ENCODE results near the gene NINL. TPM values are rescaled to one million over a fixed set of nuclear protein-coding genes. Genes with fewer than 3 reads are reported as not detected.

NINL gene
- total RNA-seq, 1 donor from 2014 or later: 86.8 TPM

DNA sequence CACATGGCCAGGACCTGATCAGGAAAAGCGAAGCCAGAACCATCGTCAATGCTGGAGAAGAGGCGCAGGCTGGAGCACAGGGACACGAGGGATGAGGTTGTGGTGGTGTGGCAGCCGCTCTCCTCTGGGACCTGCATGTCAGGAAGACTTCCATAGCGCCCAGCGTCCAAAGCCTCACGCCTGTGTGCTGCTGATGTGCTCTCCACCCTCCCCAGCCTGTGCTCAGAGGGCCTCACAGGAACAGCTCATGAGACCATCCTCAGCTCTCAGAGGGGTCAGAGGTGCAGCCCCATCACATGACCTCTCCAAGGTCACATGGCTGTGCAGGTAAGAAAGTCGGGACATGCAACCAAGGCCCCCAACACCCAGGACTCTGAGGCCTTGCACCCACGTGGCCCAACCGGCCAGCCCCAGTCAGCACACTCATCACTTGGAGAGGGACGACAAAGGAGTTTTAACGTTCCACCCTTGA is 84.4 kb downstream of the NINL start:
- H3K4me1 Mint-ChIP-seq (ENCODE audit: low read depth, unreplicated experiment): peaks cover 11% of the 10 kb centered on the region
- DNase-seq: no peak
- H3K27me3 Mint-ChIP-seq (ENCODE audit: unreplicated experiment): peaks cover 13% of the 10 kb centered on the region
- H3K4me3 Mint-ChIP-seq (ENCODE audit: unreplicated experiment): no peak overlapping the region
- no peak overlapping the region for H3K27ac Mint-ChIP-seq (ENCODE audit: unreplicated experiment)
- TF ChIP-seq, protein P1, sequence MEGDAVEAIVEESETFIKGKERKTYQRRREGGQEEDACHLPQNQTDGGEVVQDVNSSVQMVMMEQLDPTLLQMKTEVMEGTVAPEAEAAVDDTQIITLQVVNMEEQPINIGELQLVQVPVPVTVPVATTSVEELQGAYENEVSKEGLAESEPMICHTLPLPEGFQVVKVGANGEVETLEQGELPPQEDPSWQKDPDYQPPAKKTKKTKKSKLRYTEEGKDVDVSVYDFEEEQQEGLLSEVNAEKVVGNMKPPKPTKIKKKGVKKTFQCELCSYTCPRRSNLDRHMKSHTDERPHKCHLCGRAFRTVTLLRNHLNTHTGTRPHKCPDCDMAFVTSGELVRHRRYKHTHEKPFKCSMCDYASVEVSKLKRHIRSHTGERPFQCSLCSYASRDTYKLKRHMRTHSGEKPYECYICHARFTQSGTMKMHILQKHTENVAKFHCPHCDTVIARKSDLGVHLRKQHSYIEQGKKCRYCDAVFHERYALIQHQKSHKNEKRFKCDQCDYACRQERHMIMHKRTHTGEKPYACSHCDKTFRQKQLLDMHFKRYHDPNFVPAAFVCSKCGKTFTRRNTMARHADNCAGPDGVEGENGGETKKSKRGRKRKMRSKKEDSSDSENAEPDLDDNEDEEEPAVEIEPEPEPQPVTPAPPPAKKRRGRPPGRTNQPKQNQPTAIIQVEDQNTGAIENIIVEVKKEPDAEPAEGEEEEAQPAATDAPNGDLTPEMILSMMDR (IDR thresholded peaks at IDR 0.05; ENCODE audit: partially characterized antibody, unreplicated experiment): no peak
- H3K36me3 Mint-ChIP-seq (ENCODE audit: unreplicated experiment): peaks cover 11% of the 10 kb centered on the region
- peaks cover 19% of the 10 kb centered on the region for H3K9me3 Mint-ChIP-seq (ENCODE audit: unreplicated experiment)

DNA sequence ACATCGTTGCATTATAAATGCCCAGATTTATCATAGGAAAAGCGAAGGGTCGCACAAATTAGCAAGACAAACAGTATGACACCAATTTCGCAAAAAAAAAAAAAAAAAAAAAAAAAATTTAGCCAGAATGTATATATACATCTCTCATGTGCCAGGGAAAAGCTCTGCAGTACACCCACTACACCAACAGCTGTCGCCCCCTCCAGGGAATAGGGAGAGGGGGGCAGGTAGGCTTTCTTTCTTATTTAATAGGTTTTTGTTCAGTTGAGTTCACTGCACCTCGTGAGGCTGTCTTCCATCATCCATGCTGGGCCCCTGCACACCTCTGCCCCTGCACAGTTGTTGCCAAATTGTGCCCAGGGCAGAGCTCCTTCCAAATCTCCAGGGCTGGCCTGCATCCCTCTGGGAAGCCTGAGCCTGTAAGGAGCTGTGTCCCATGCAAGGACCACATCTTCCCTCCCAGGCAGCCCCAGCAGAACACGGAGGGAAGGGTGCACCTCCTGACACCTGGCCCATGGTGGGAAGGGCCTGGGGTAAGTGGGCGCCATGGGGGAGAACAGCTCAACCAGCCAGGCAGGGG is 85.4 kb downstream of the NINL start:
- H3K36me3 Mint-ChIP-seq (ENCODE audit: unreplicated experiment): peaks cover 5% of the 10 kb centered on the region

DNA sequence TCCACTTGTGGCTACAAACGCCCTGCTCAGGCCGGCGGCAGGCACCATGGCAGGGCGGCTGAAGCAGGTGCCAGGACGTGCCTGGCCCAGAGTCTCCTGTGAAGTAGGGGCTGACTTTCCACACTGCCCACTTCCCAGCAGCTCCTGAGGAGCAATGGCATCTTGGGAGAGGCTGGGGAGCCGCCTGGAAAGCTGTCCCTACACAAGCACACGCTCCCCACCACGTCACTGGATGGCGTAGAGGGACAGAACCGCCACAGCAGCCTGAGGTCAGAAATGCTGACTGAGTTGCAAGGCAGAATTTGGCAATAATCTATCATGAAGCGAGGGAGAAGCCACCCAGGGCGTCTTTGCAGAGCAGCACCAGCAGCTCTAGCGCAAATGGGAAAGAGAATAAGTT is 86.3 kb downstream of the NINL start:
- no peak overlapping the region for H3K4me3 Mint-ChIP-seq (ENCODE audit: unreplicated experiment)
- no peak overlapping the region for H3K27ac Mint-ChIP-seq (ENCODE audit: unreplicated experiment)
- H3K36me3 Mint-ChIP-seq (ENCODE audit: unreplicated experiment): peaks cover 5% of the 10 kb centered on the region
- peaks cover 15% of the 10 kb centered on the region for H3K27me3 Mint-ChIP-seq (ENCODE audit: unreplicated experiment)
- H3K4me1 Mint-ChIP-seq (ENCODE audit: low read depth, unreplicated experiment): peaks cover 11% of the 10 kb centered on the region
- TF ChIP-seq, protein P1 (IDR thresholded peaks at IDR 0.05; ENCODE audit: partially characterized antibody, unreplicated experiment): no peak
- peaks cover 14% of the 10 kb centered on the region for H3K9me3 Mint-ChIP-seq (ENCODE audit: unreplicated experiment)
- DNase-seq: no peak

More for the DNA sequence above, 85.4 kb downstream of the NINL start:
- Mint-ChIP-seq H3K27ac (ENCODE audit: unreplicated experiment) (no peak overlapping the region), H3K27me3 (ENCODE audit: unreplicated experiment) (peaks cover 13% of the 10 kb centered on the region), H3K4me1 (ENCODE audit: low read depth, unreplicated experiment) (peaks cover 11% of the 10 kb centered on the region), H3K4me3 (ENCODE audit: unreplicated experiment) (no peak overlapping the region), H3K9me3 (ENCODE audit: unreplicated experiment) (peaks cover 14% of the 10 kb centered on the region)
- DNase-seq: no peak
- TF ChIP-seq, protein P1 (IDR thresholded peaks at IDR 0.05; ENCODE audit: partially characterized antibody, unreplicated experiment): no peak

DNA sequence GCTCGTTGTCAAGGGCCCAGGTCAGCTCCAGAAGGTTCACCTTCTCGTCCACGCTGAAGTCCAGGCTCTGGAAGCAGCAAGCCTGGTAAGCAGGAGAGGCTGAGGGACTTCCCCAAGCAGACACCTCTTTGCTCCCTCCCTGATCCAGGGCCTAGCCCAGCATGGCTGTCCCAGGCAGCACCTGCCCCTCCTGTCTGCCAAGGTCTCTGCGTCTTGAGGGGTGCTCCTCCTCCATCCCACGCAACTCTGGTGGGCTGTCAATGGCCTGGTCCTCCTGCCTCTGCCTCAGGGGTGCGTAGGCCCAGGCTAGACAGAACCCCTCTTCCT is 87.1 kb downstream of the NINL start:
- peaks cover 11% of the 10 kb centered on the region for H3K4me1 Mint-ChIP-seq (ENCODE audit: low read depth, unreplicated experiment)
- H3K4me3 Mint-ChIP-seq (ENCODE audit: unreplicated experiment): no peak overlapping the region
- H3K27ac Mint-ChIP-seq (ENCODE audit: unreplicated experiment): no peak overlapping the region
- no peak for DNase-seq
- H3K27me3 Mint-ChIP-seq (ENCODE audit: unreplicated experiment): peaks cover 16% of the 10 kb centered on the region
- TF ChIP-seq, protein P1 (IDR thresholded peaks at IDR 0.05; ENCODE audit: partially characterized antibody, unreplicated experiment): no peak
- H3K36me3 Mint-ChIP-seq (ENCODE audit: unreplicated experiment): peaks cover 8% of the 10 kb centered on the region
- H3K9me3 Mint-ChIP-seq (ENCODE audit: unreplicated experiment): peaks cover 14% of the 10 kb centered on the region

DNA sequence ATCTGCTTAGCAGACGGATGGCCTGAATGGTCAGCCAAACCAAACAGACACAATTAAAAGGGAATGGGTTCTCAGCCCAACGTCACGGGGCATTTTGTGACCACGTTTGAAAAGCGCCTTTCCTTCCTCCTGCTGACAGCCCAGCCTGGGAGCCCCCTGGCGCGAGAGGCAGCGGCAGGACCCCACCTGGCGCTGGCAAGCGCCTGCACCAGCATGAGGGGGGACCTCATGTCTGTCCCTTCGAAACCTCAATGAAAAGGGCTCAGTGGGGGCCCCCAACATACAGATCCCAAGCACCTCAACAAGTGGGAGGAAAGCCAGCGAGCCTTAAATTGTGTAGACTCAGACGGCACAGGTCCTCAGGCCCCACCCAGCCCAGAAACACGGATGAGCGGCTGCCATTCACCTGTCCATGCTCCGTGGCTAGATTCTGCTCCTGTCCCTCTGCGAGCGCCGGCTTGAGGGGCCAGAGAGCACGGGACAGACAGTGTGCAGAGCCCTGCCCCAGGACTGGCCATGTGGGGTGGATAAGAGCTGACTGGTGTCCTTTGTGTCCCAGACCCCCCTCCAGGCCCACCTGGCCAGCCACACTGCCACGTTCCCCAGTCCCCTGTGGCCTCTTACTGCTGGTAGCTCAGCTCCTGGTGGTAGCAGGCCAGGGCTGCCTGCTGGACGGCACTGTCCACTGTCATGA is 87.6 kb downstream of the NINL start:
- peaks cover 11% of the 10 kb centered on the region for H3K4me1 Mint-ChIP-seq (ENCODE audit: low read depth, unreplicated experiment)
- no peak overlapping the region for H3K27ac Mint-ChIP-seq (ENCODE audit: unreplicated experiment)
- DNase-seq: no peak
- H3K4me3 Mint-ChIP-seq (ENCODE audit: unreplicated experiment): no peak overlapping the region
- H3K36me3 Mint-ChIP-seq (ENCODE audit: unreplicated experiment): peaks cover 8% of the 10 kb centered on the region
- TF ChIP-seq, protein P1 (IDR thresholded peaks at IDR 0.05; ENCODE audit: partially characterized antibody, unreplicated experiment): no peak
- peaks cover 13% of the 10 kb centered on the region for H3K9me3 Mint-ChIP-seq (ENCODE audit: unreplicated experiment)
- peaks cover 17% of the 10 kb centered on the region for H3K27me3 Mint-ChIP-seq (ENCODE audit: unreplicated experiment)
